ENCODE results near the gene MAGI1. TPM values are rescaled to one million over a fixed set of nuclear protein-coding genes. Genes with fewer than 3 reads are reported as not detected.
"Not testable (repeated sequence)": the region's sequence is repeated elsewhere in the genome, so short reads cannot be mapped to it uniquely, and the experiment has no call there.

MAGI1 gene
- total RNA-seq, 2 donors from 2014 or later: 38.6 to 45.1 TPM

- H3K4me3 Mint-ChIP-seq: no peak overlapping the region
- H3K27me3 Mint-ChIP-seq (ENCODE audit: insufficient read depth): no peaks in the 10 kb centered on the region
- 90 to 96% methylated on average over 2 to 4 of the region's 4 CpGs for WGBS, 2 experiments (ENCODE audit: insufficient coverage in 1 of 2, insufficient read length in 1 of 2)
- Histone ChIP-seq H3K9ac (ENCODE audit: extremely low read depth, low read length, poor library complexity, severe bottlenecking) (no peak overlapping the region), H3K36me3 (ENCODE audit: control insufficient read depth, insufficient read depth, low read length) (no peaks in the 10 kb centered on the region), H3K27me3 (ENCODE audit: control insufficient read depth, insufficient read depth, low read length, poor library complexity, severe bottlenecking) (no peaks in the 10 kb centered on the region), H3K4me3 (ENCODE audit: low read length) (no peak overlapping the region), H3K27ac (ENCODE audit: low read depth, low read length) (no peak overlapping the region), H3K4me1 (ENCODE audit: control insufficient read depth, insufficient read depth, low read length) (no peaks in the 10 kb centered on the region), H3K9me3 (ENCODE audit: control insufficient read depth, low read length) (no peaks in the 10 kb centered on the region)
- TF ChIP-seq, protein P1, sequence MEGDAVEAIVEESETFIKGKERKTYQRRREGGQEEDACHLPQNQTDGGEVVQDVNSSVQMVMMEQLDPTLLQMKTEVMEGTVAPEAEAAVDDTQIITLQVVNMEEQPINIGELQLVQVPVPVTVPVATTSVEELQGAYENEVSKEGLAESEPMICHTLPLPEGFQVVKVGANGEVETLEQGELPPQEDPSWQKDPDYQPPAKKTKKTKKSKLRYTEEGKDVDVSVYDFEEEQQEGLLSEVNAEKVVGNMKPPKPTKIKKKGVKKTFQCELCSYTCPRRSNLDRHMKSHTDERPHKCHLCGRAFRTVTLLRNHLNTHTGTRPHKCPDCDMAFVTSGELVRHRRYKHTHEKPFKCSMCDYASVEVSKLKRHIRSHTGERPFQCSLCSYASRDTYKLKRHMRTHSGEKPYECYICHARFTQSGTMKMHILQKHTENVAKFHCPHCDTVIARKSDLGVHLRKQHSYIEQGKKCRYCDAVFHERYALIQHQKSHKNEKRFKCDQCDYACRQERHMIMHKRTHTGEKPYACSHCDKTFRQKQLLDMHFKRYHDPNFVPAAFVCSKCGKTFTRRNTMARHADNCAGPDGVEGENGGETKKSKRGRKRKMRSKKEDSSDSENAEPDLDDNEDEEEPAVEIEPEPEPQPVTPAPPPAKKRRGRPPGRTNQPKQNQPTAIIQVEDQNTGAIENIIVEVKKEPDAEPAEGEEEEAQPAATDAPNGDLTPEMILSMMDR (conservative IDR thresholded peaks at IDR 0.05): no peak
- peaks cover 7% of the 10 kb centered on the region for H3K4me1 Mint-ChIP-seq
- DNase-seq: no peak
- no peak overlapping the region for H3K27ac Mint-ChIP-seq
- H3K36me3 Mint-ChIP-seq (ENCODE audit: low read depth): no peaks in the 10 kb centered on the region
- H3K9me3 Mint-ChIP-seq: no peaks in the 10 kb centered on the region
Observed at GRCh38 chr3:65615329-65615728, 423.4 kb downstream of the MAGI1 start.

DNA sequence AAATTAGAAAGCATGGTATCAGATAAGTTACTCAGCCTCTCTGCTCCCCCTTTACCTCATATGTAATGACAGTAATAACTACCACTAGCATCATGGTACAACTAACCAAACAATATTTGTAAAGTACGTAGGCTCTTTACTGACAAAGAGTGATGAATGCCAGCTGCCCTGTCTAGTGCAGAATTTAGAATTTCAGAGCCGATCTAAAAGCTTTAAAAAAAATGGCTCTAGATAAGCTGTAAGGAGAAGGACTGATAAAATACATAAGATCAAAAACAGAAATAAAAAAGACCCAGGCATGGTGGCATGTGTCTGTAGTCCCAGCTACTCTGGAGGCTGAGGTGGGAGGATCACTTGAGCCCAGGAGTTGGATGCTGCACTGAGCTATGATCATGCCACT is 424.1 kb downstream of the MAGI1 start:
- DNase-seq: no peak
- Mint-ChIP-seq H3K36me3 (ENCODE audit: low read depth) (no peaks in the 10 kb centered on the region), H3K27me3 (ENCODE audit: insufficient read depth) (no peaks in the 10 kb centered on the region), H3K9me3 (no peaks in the 10 kb centered on the region), H3K4me1 (peaks cover 5% of the 10 kb centered on the region), H3K4me3 (no peak overlapping the region), H3K27ac (no peak overlapping the region)
- no peak overlapping the region for H3K27ac ChIP-seq (ENCODE audit: low read depth, low read length)
- TF ChIP-seq, protein P1 (conservative IDR thresholded peaks at IDR 0.05): no peak
- H3K4me1 ChIP-seq (ENCODE audit: control insufficient read depth, insufficient read depth, low read length): no peaks in the 10 kb centered on the region
- H3K9ac ChIP-seq (ENCODE audit: extremely low read depth, low read length, poor library complexity, severe bottlenecking): no peak overlapping the region
- no peaks in the 10 kb centered on the region for H3K9me3 ChIP-seq (ENCODE audit: control insufficient read depth, low read length)
- no peak overlapping the region for H3K4me3 ChIP-seq (ENCODE audit: low read length)
- H3K36me3 ChIP-seq (ENCODE audit: control insufficient read depth, insufficient read depth, low read length): no peaks in the 10 kb centered on the region
- no peaks in the 10 kb centered on the region for H3K27me3 ChIP-seq (ENCODE audit: control insufficient read depth, insufficient read depth, low read length, poor library complexity, severe bottlenecking)
- WGBS, 2 experiments (ENCODE audit: insufficient coverage in 1 of 2, insufficient read length in 1 of 2): 67 to 80% methylated on average over 1 to 2 of the region's 2 CpGs

- not testable (repeated sequence) for H3K27ac ChIP-seq (ENCODE audit: low read depth, low read length); H3K4me1 Mint-ChIP-seq; H3K9me3 Mint-ChIP-seq; H3K27me3 Mint-ChIP-seq (ENCODE audit: insufficient read depth); H3K27ac Mint-ChIP-seq; H3K36me3 ChIP-seq (ENCODE audit: control insufficient read depth, insufficient read depth, low read length); DNase-seq; H3K4me1 ChIP-seq (ENCODE audit: control insufficient read depth, insufficient read depth, low read length); H3K36me3 Mint-ChIP-seq (ENCODE audit: low read depth); H3K4me3 Mint-ChIP-seq; H3K9me3 ChIP-seq (ENCODE audit: control insufficient read depth, low read length); H3K4me3 ChIP-seq (ENCODE audit: low read length); H3K27me3 ChIP-seq (ENCODE audit: control insufficient read depth, insufficient read depth, low read length, poor library complexity, severe bottlenecking); H3K9ac ChIP-seq (ENCODE audit: extremely low read depth, low read length, poor library complexity, severe bottlenecking)
- WGBS, 2 experiments (ENCODE audit: insufficient coverage in 1 of 2, insufficient read length in 1 of 2): 87 to 90% methylated on average over 4 to 8 of the region's 8 CpGs
Observed at GRCh38 chr3:65607965-65608460, 430.7 kb downstream of the MAGI1 start.

DNA sequence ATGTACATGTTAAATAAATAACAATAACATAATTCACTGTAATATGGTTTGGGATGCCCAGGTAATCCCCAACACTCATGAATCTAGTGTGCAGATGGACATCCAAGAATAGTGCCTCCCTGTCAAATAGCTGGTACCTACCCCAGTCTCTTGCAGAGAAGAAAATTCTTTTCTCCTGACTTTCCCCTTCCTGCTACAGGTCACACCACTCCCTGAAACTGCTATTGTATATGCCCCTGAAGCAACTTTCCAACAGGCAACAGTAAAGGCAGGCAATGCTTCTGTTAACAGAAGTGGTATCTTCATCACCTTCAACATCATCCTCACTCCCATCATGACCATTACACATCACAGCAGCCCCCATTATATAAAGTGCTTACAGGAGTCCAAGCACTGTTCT is 431.6 kb downstream of the MAGI1 start:
- Histone ChIP-seq H3K9me3 (ENCODE audit: control insufficient read depth, low read length) (no peaks in the 10 kb centered on the region), H3K27me3 (ENCODE audit: control insufficient read depth, insufficient read depth, low read length, poor library complexity, severe bottlenecking) (no peaks in the 10 kb centered on the region), H3K4me1 (ENCODE audit: control insufficient read depth, insufficient read depth, low read length) (no peaks in the 10 kb centered on the region), H3K4me3 (ENCODE audit: low read length) (no peak overlapping the region), H3K36me3 (ENCODE audit: control insufficient read depth, insufficient read depth, low read length) (no peaks in the 10 kb centered on the region), H3K27ac (ENCODE audit: low read depth, low read length) (no peak overlapping the region), H3K9ac (ENCODE audit: extremely low read depth, low read length, poor library complexity, severe bottlenecking) (no peak overlapping the region)
- H3K9me3 Mint-ChIP-seq: no peaks in the 10 kb centered on the region
- TF ChIP-seq, protein P1 (conservative IDR thresholded peaks at IDR 0.05): no peak
- no peaks in the 10 kb centered on the region for H3K27me3 Mint-ChIP-seq (ENCODE audit: insufficient read depth)
- no peak for DNase-seq
- H3K27ac Mint-ChIP-seq: no peak overlapping the region
- no peaks in the 10 kb centered on the region for H3K4me1 Mint-ChIP-seq
- no peak overlapping the region for H3K4me3 Mint-ChIP-seq
- H3K36me3 Mint-ChIP-seq (ENCODE audit: low read depth): no peaks in the 10 kb centered on the region
